ENCODE measurements around the gene RBPMS2.

Gene RBPMS2

GRCh38 chr15:64783796-64784195 lies 8.4 kb upstream of the RBPMS2 start:
- no peak for DNase-seq (ENCODE audit: low spot score)

- DNase-seq (ENCODE audit: low spot score), result no peak
Measured at GRCh38 chr15:64782751-64783150, 7.4 kb upstream of the RBPMS2 start.

- DNase-seq (ENCODE audit: low spot score), result no peak
Measured at GRCh38 chr15:64781299-64781698, 5.9 kb upstream of the RBPMS2 start.

- DNase-seq (ENCODE audit: low spot score), result no peak
Measured at GRCh38 chr15:64780600-64781156, 5.3 kb upstream of the RBPMS2 start.

GRCh38 chr15:64779630-64780029 lies 4.2 kb upstream of the RBPMS2 start:
- DNase-seq (ENCODE audit: low spot score), result no peak

GRCh38 chr15:64779024-64779423 lies 3.6 kb upstream of the RBPMS2 start:
- no peak for DNase-seq (ENCODE audit: low spot score)

- no peak for DNase-seq (ENCODE audit: low spot score)
Measured at GRCh38 chr15:64776402-64776786, 1.0 kb upstream of the RBPMS2 start.

- DNase-seq (ENCODE audit: low spot score), result no peak
Measured at GRCh38 chr15:64774629-64775493, 528 bp downstream of the RBPMS2 start.

GRCh38 chr15:64774037-64774628 lies 1.3 kb downstream of the RBPMS2 start:
- DNase-seq (ENCODE audit: low spot score), result no peak

- DNase-seq (ENCODE audit: low spot score), result no peak
Measured at GRCh38 chr15:64773606-64774005, 1.8 kb downstream of the RBPMS2 start.

- DNase-seq (ENCODE audit: low spot score), result no peak
Measured at GRCh38 chr15:64772964-64773363, 2.4 kb downstream of the RBPMS2 start.

GRCh38 chr15:64772488-64772887 lies 2.9 kb downstream of the RBPMS2 start:
- no peak for DNase-seq (ENCODE audit: low spot score)

- DNase-seq (ENCODE audit: low spot score), result no peak
Measured at GRCh38 chr15:64770626-64771025, 4.8 kb downstream of the RBPMS2 start.

- no peak for DNase-seq (ENCODE audit: low spot score)
Measured at GRCh38 chr15:64767203-64767602, 8.2 kb downstream of the RBPMS2 start.

- DNase-seq (ENCODE audit: low spot score), result no peak
Measured at GRCh38 chr15:64766058-64766457, 9.3 kb downstream of the RBPMS2 start.

GRCh38 chr15:64763874-64764273 lies 11.5 kb downstream of the RBPMS2 start:
- DNase-seq (ENCODE audit: low spot score), result no peak

GRCh38 chr15:64763462-64763861 lies 11.9 kb downstream of the RBPMS2 start:
- no peak for DNase-seq (ENCODE audit: low spot score)

GRCh38 chr15:64763021-64763420 lies 12.4 kb downstream of the RBPMS2 start:
- no peak for DNase-seq (ENCODE audit: low spot score)

GRCh38 chr15:64762546-64762945 lies 12.8 kb downstream of the RBPMS2 start:
- no peak for DNase-seq (ENCODE audit: low spot score)

GRCh38 chr15:64761156-64761555 lies 14.2 kb downstream of the RBPMS2 start:
- DNase-seq (ENCODE audit: low spot score), result no peak

GRCh38 chr15:64760056-64760455 lies 15.3 kb downstream of the RBPMS2 start:
- DNase-seq (ENCODE audit: low spot score), result no peak

- no peak for DNase-seq (ENCODE audit: low spot score)
Measured at GRCh38 chr15:64755427-64755940, 19.9 kb downstream of the RBPMS2 start.

Data from putamen (tissue), 1 donor.